Measurements from ENCODE around the gene PARD3B.

- TF ChIP-seq EZH2phosphoT487 (IDR thresholded peaks at IDR 0.05; ENCODE audit: low read length) (no peak), CTCF (IDR thresholded peaks at IDR 0.05; ENCODE audit: low read length) (no peak)
Measured at GRCh38 chr2:205297368-205297767, 752.1 kb downstream of the PARD3B start.

All from MM.1S (cell line).